Lower leg skin (tissue), 3 donors: ENCODE results near the gene MFSD11.

ENCODE experiments used
- POLR2A ChIP-seq, 2 donors: fragments of 450-650 bp; IDR thresholded peaks; one replicate each; pipeline ENCODE4 v1.6.1; 2016 to 2017; ENCODE audit warnings: antibody characterized with exemption in 2 of 2, mild to moderate bottlenecking in 1 of 2, moderate library complexity in 1 of 2
- TF ChIP-seq, protein P1 (sequence below), 3 donors: fragments of 450-650 bp; IDR thresholded peaks; one replicate each; pipeline ENCODE4 v1.5.1; 2016; ENCODE audit warnings: antibody characterized with exemption in 3 of 3, mild to moderate bottlenecking in 3 of 3, moderate library complexity in 2 of 3

DNA sequence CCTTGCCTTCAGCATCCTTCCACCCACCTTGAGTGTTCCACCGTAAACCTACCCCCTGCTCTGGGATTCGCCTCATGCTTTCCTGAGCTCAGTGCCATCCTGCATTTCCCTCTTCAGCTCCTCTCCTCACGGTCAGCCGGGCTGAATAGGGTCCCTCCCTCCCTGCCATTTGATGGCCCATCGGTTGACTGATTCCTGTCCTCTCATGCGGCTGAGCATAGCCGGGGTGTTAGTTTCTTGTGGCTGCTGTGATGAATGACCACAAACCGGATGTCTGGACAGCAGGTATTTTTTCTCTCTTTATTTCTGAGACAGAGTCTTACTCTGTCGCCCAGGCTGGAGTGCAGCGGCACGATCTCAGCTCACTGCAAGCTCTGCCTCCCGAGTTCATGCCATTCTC is 86.2 kb downstream of the MFSD11 start:
- TF ChIP-seq, protein P1, sequence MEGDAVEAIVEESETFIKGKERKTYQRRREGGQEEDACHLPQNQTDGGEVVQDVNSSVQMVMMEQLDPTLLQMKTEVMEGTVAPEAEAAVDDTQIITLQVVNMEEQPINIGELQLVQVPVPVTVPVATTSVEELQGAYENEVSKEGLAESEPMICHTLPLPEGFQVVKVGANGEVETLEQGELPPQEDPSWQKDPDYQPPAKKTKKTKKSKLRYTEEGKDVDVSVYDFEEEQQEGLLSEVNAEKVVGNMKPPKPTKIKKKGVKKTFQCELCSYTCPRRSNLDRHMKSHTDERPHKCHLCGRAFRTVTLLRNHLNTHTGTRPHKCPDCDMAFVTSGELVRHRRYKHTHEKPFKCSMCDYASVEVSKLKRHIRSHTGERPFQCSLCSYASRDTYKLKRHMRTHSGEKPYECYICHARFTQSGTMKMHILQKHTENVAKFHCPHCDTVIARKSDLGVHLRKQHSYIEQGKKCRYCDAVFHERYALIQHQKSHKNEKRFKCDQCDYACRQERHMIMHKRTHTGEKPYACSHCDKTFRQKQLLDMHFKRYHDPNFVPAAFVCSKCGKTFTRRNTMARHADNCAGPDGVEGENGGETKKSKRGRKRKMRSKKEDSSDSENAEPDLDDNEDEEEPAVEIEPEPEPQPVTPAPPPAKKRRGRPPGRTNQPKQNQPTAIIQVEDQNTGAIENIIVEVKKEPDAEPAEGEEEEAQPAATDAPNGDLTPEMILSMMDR (IDR thresholded peaks at IDR 0.05) = no peak
- no peak for TF ChIP-seq POLR2A (IDR thresholded peaks at IDR 0.05)
